GM20431 (cell line): ENCODE measurements around the gene OSTC.

Experiments used
- in situ Hi-C: fragments of 300-500 bp; cut with MseI, MboI; formaldehyde crosslinking; loops from one replicate; pipeline ENCODE4 v1.15.0; 2020; ENCODE audit warnings: low sequenced_read_pairs; ENCODE audit not compliant: unreplicated experiment

Gene OSTC

DNA sequence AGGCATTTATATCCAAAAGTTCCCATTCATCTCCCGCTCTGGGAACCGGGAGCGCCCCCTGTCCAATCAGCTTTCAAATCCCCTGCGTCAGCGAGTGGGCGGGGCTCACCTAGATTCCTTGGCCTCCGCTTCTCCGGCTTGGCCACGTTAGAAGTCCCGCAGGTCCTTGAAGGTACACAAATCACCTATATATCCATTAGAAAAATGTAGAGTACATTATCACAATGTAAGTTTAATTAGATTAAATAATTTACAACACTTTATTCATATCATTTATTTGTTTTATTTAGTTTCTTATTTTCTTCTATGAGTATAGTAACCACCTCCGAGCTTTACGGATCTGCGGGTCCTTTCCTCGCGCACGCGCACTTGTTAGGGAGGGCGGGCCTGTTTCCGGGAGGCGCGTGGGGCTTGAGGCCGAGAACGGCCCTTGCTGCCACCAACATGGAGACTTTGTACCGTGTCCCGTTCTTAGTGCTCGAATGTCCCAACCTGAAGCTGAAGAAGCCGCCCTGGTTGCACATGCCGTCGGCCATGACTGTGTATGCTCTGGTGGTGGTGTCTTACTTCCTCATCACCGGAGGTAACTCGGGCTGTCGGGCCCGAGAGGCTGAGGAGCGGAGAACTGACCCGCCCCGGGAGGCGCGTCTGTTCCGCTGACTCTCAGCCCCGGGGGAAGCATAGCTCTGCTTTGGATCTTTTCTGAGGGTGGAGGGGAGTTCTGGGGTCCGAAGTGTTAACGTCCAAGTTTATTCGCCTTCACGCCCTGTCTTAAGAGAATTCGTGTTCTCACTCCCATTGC is at the start of gene OSTC:
Gene OSTC (plus strand): TSS at position 388 of the 802 bp plus-strand sequence. CDS start 57 bp downstream, at position 445.
- in situ Hi-C loops, result no loop called here

DNA sequence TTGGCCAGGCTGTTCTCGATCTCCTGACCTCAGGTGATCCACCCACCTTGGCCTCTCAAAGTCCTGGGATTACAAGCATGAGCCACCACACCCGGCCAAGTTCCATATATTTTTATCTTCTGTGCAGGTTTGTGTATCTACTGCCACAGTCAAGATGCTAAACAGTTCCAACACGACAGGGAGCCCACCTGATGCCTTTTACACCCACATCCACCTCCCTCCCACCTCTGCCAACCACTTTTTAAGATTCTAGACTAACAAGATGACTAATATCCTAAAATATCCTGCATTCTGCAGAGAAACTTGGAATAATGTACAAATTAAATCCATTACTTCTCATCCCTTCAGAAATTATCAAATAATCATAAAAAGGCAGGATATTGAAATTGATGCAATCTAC is 49.3 kb upstream of the OSTC start:
- in situ Hi-C loops, result no loop called here

DNA sequence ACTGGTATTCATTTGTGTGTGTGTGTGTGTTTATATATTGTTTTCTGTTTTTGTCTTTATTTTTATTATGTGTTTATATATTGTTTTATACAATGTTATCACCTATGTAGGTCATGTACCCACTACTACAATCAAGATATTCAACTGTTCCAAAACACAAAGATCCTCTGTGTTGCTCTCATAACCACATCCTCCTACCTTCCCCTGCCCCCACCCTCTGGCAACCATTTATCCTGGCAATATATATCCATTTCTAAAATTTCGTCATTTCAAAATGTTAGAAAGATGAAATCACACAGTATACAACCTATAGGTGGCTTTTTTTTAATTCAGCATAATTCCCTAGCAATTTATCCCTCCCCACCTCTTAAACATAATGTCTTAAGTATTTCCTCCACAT is 48.9 kb upstream of the OSTC start:
- in situ Hi-C loops, result no loop called here

DNA sequence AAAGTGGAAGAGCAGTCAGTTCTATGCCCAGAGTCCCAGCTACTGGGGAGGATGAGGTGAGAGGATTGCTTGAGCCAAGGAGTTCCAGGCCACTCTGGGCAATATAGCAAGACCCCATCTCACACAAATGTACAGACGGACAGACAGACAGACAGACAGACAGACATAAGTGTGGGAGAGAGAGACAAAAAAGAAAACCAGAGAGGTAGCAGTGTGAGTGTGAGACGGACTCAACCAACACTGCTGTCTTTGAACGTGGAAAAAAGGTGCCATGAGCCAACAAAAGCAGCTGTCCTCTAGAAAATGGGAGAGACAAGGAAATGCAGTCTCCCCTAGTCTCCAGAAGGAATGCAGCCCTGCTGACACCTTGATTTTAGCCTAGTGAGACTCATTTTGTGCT is 48.2 kb upstream of the OSTC start:
- in situ Hi-C loops, result no loop called here

DNA sequence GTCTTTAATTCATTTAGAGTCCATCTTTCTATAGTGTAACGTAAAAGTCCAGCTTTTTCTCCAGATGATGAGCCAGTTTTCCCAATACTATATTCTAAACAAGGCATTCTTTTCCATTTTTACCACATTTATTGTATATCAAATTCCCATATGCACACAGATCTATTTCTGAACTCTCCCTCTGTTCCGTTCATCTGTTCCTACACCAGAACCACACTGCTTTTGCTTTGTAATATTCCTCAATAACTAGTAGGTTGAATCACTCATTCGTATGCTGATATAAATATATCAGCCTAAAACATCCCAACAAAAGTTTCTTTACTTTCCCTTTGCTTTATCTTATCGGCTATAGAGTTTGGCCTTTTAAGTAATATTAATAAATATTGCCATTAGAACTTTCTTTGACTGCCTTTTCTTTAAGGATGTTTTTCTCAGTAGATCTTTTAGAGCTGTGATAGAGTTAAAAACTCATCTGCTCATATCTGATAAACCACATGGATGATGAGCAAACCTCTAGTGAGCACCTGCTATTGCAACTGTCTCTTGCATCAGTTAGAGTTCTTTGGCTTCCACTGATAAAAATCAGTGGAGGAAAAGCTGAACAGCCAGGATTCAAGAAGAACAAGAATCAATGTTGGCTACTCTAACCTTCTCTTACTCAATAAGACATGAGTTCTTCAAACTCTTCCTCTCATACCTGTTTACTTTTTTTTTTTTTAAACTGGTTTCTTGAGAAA is 43.2 kb upstream of the OSTC start:
- in situ Hi-C loops, result no loop called here

DNA sequence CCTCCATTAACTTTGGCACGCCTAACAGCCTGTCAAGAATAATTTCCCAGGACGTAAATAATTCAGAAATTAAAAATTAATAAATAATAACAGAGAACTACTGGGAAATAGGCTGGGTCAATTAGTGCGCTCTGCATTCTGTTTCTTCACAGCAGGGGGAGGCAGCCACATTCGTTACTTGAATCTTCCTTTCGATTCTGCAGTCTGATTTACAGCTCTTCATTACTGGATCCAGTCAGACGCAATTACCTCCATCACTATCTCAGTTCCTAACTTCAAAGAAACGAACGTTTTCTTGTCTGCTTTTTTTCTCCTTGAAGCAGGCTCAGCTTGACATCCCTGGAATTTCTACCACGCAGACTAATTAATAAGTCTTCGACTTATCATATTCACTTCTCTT is 39.0 kb upstream of the OSTC start:
- in situ Hi-C loops, result no loop called here

DNA sequence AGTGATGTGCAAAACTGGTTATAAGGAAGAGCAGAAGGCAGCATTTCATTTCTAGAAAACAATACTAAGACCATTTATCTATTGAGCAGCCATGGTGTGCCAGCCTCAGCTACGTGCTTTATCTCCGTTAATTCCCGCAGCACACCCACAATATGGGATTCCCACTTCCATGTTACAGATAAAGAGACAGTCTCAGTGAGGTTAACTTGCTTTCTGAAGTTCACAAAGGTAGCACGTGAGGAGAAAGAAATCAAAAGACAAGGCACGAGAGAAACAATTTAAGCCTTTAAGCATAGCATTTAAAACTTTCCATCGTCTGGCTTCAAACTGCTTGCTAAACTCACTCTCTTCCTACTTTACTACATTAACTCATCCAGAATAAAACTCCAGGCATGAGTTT is 38.0 kb upstream of the OSTC start:
- in situ Hi-C loops, result no loop called here

DNA sequence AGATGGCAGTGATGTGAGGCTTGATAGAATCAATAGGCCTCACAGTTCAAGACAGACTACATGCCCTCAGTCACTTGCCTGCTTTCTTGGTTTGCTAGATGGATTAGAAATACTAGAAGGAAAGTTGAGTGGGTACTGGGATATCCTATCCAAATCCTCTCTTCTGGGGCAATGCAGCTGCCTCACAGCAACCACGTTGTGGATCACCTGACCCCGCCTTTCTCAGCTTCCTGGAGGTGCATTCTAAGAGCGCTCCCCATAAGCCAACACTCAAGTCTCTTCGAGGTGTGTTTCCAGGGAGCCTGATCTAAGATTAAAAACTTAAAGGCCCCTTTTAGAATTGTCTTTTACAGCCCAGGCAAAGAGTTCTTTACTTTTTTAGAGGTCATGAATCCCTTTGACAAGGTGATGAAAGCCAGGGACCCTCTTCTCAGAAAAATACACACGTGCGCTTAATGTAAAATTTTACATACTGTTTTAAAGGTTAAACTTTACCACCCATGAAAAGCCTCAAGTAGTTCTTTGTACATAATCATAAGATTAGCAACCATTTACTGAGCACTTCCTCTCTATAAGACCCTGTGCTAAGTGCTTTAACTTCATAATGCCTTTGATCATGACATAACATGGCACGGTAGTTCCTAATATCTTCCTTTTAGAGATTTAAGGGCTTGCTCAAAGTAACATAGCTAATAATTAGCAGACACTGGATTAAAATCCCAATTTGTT is 30.9 kb upstream of the OSTC start:
- in situ Hi-C loops, result no loop called here

DNA sequence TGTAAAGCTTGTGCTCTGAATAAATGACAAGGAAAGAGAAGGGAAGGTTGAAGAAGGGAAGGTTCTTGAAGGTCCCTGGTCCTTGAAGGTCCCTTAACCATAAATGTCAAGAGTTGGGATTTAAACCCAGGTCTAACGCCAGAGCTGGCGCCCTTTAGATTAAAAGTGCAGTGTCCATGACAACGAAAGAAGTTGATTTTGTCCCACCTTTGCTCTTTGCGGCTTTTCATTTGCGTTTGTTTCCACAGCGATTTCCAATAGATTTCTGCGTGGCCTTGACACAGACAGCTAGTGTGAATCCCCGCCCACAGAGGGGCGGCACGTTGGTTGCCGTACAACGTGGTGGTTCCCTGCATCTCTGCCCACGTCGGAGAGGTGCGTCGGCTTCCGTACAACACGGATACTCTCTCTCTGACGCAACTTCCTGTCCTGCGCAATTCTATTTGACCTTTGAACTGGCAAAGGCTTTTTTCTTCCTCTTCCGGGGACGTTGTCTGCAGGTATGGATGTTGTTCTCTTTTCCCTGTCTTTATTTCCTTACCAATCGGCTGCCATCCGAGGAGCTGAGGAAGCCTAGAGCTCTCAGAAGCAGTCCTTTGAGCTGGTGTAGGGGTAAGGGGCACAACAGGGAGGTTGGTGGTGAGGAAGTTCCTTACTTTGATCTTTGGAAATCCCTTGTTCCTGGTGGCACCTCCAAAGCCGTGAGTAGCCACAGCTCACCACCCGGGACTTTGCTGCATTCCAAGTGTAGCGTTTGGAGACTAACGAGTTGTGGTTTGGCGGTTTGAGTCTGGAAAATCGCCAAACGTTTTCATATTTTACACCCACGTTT is 30.1 kb upstream of the OSTC start, which contains the start of gene RPL34:
Gene RPL34 (plus strand): TSS at position 476 of the 832 bp plus-strand sequence. CDS start 1,384 bp downstream, outside the sequence.
- in situ Hi-C loops, result no loop called here

DNA sequence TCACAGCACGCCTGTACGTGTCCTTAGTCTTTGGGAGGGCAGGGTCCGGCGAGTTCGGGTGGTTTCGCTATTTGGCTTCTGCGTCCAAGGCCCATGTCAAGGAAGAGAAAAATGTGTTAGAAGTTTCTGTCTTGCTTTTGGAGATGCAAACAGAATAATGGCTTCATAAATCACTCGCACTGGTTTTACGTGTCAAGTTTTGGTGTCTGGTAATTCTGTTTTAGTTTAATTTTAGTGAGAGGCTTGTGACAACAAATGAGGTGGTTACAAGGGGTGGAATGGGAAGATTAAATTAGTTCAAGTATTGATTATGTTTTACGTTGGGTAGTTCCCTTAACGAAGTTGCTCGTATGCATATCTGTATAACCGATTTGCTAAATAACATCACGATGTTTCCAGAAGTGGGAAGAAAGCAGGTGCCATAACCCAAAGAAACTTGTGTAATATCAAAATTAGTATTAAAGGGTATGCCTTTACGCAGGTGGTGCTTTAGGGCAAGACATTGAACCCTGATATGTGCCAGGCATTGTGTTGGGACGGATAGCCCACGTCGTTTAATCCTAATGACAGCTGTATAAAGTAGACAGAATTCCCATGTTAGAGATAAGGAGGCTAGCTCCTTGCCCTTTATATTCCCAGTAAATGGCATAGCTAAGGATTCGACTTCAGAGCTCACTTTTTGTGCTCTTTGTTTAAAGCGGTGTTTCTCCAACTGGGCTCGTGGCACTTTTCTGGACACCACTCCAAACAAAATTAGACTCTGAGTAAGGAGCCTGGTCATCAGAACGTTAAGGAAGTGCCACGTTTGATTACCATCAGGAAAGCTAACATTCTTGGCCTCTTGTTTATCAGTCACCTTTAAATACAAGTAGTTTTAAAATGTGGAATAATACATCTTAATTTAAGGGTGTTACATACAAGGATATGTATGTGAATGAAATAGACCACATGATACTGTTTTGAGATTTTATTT is 29.2 kb upstream of the OSTC start:
- in situ Hi-C loops, result no loop called here

DNA sequence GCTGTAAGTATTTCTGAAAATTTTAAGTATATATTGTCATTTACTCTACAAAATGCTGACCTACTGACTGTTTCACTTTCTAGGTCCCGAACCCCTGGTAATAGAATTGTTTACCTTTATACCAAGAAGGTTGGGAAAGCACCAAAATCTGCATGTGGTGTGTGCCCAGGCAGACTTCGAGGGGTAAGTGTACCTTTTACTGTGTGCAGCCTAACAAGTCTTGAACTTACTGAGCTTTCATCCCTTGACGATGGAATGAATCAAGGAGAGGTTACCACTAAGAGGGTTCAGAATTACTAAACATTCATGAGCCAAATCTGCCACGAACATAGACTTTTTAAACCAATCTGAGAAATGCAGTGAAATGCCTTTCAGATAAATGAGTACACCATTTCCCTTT is 28.4 kb upstream of the OSTC start:
- in situ Hi-C loops, result no loop called here

DNA sequence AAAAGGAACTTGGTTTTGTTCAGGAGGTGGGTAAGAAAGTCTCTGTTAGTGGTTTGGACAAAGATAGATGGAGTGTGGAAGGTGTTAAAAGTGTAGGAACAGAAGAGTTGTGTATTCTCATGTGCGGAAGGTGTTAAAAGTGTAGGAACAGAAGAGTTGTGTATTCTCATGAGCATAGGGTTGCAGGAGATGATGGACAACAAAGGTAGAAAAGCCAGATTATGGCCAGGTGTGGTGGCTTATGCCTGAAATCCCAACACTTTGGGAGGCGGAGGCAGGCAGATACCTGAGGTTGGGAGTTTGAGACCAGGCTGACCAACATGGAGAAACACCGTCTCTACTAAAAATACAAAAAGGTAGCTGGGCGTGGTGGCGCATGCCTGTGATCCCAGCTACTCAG is 27.6 kb upstream of the OSTC start:
- in situ Hi-C loops, result no loop called here

DNA sequence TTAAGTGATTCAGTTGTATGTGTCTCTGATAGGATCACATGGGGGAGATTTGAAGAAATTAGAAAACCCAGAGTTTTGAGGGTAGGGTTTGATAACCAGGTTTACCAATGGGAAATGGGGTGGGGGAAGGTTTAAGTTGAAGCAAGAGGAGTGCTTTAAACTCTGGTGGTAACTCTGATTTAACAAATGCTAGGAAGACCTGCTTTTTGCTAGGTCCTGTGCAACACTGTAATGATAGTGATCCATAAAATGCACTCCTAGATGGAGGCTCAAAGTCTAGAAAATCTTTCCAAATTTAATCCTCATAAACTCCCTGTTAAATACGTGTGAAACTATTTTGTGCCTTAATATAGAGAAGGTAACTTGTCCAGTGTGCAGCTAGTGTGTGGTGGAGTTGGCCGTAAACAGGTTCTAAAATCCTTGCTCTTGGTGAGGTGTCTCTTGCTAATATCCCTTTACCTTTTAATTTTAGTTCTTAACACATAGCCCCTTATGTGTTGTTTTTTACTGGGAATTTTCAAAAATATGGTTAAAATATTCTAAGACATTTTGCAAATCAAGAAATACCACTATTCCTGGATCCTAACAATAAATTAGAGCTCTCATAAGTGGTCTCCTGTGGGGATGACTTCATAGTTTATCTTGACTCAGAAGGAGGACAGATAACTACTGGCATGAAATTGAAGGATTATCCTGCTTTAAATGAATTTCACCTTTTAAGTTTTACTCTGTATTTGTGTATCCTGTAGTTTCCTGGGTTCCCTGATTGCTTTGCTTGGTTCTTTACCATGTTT is 25.9 kb upstream of the OSTC start:
- in situ Hi-C loops, result no loop called here

DNA sequence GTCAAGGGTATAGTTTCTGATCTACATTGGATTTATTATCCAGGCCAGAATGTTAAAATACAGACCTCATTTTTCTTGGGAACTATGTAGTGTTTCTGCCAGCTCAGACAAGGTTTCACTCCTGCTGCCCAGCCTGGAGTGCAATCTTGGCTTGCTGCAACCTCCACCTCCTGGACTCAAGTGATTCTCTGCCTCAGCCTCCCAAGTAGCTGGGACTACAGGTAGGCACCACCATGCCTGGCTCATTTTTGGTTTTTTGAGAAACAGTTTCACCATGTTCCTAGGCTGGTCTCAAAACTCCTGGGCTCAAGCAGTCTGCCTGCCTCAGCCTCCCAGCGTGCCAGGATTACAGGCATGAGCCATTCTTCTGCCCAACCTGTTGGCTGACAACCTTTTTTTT is 24.3 kb upstream of the OSTC start:
- in situ Hi-C loops, result no loop called here

DNA sequence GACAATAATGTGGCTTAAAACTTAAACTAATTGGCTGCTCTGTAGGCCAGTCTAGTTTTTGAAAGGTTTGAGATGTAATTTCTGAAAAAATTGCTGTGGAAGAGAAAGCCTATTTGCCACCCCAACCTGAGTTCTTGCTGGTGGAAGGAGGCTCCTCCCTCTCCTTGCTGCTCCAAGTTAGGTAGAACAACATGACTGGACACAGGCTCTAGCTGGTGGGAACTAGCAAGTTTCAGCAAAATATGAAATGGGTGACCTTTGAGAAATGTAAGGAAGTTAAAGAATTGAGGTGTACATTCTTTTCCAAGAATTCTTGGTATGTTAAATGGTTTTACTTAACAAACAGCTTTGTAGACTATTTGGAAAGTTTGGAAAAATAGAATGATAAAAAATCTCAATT is 22.0 kb upstream of the OSTC start:
- in situ Hi-C loops, result no loop called here

DNA sequence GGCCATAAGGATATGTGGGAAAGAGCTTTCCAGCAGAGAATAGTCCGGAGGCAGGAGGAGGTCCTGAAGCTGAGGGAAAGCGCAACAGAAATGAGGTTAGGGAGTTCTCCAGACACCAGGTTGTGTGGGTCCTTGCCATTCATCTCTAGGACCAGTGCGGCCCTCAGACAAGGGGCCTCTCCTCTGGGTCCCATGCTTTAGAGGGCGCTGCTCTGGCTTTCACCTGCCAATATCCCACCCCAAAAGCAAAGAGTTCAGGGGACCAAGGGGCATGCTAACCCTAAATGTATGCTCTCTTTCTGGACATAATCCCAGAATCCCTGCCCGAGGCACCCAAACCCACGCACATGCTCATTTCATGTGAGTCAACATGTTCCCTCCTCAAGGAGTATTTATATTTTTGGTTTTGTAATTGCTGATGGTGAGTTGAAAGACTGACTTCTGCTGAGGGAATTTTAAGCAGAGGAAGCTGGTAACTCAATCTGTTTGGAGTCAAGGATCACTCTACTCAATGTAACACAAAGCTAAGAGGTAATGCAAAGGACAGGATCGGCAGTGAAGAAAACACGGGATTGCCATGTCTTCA is 15.2 kb upstream of the OSTC start:
- in situ Hi-C loops, result no loop called here

DNA sequence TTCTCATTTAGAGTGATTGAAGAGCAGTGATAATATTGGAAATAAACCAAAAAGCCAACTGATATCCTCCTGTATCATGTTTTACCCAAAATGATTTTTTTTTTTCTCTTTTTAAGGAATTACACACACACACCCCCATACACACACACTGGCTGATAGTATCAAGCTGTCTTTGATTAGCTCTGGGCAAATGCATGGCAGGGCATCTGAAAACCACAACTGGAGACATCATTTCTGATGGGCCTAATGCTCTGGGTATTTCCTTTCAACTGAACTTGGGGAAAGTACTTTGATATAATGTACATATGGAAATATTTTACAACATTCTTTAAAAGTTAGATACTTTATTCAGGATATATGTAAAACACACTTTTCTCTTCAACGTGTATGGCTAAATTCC is 14.2 kb upstream of the OSTC start:
- in situ Hi-C loops, result no loop called here

DNA sequence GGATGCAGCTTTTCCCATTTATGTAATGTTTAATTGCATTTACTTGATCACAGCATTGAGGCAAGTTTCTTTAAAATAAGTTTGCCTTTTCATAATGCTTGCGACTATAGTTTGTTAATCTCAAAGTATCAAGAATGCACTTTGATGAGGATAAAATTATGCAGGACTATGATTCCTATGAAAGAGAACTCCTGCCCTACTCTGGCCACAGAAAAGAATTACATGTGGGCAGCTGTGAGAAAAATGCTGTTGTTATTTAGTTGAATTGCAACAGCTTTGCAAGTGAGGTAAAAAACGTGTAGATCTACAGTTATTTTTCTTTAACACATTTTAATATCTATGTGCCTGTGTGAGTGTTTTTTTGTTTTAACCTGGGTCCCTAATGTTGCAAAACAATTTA is 12.5 kb upstream of the OSTC start:
- in situ Hi-C loops, result no loop called here
